HCEC 1CT (cell line): ENCODE measurements around the gene CTCF.

ENCODE experiments used
- DNase-seq: peaks from one replicate; pipeline ENCODE4 v3.0.0-alpha.2; 2017

The CTCF gene

GRCh38 chr16:67606632-67607031 lies 44.3 kb downstream of the CTCF start:
- no peak for DNase-seq

GRCh38 chr16:67608364-67608763 lies 46.0 kb downstream of the CTCF start:
- peak; percentile 3 for DNase-seq

- no peak for DNase-seq
These were observed 51.5 kb downstream of the CTCF start for GRCh38 chr16:67613808-67614207.

- DNase-seq: no peak
These were observed 65.9 kb downstream of the CTCF start for GRCh38 chr16:67628216-67628615.

GRCh38 chr16:67632415-67633172 lies 70.3 kb downstream of the CTCF start:
- DNase-seq: peak; percentile 35

- DNase-seq: no peak
These were observed 74.4 kb downstream of the CTCF start for GRCh38 chr16:67636713-67637112.

GRCh38 chr16:67637625-67638024 lies 75.3 kb downstream of the CTCF start:
- no peak for DNase-seq

GRCh38 chr16:67641779-67642708 lies 79.7 kb downstream of the CTCF start:
- no peak for DNase-seq

- no peak for DNase-seq
These were observed 81.7 kb downstream of the CTCF start for GRCh38 chr16:67644038-67644437.

GRCh38 chr16:67645397-67646121 lies 83.2 kb downstream of the CTCF start:
- DNase-seq: no peak

- DNase-seq: no peak
These were observed 84.9 kb downstream of the CTCF start for GRCh38 chr16:67647111-67647651.

GRCh38 chr16:67647681-67648080 lies 85.4 kb downstream of the CTCF start:
- no peak for DNase-seq

- DNase-seq: no peak
These were observed 85.9 kb downstream of the CTCF start for GRCh38 chr16:67648088-67648763.

- no peak for DNase-seq
These were observed 86.6 kb downstream of the CTCF start for GRCh38 chr16:67648764-67649407.

GRCh38 chr16:67649494-67649931 lies 87.2 kb downstream of the CTCF start:
- DNase-seq: no peak

GRCh38 chr16:67650023-67650422 lies 87.7 kb downstream of the CTCF start:
- no peak for DNase-seq

GRCh38 chr16:67651039-67651438 lies 88.7 kb downstream of the CTCF start:
- no peak for DNase-seq

- DNase-seq: no peak
These were observed 89.5 kb downstream of the CTCF start for GRCh38 chr16:67651847-67652246.

- no peak for DNase-seq
These were observed 90.3 kb downstream of the CTCF start for GRCh38 chr16:67652578-67653127.

- DNase-seq: no peak
These were observed 90.9 kb downstream of the CTCF start for GRCh38 chr16:67653128-67653788.
